KMS-11 (cell line): ENCODE data around the gene PNLDC1.

Experiments used
- H2AFZ ChIP-seq: fragments of 200-600 bp; sonication (generic); 2 replicates; pipeline ENCODE4 v1.6.1; 2016; ENCODE audit warnings: antibody characterized with exemption, mixed run types, low read depth
- H3K27ac ChIP-seq: fragments of 200-600 bp; sonication (generic); 2 replicates; pipeline ENCODE4 v1.6.1; 2016; ENCODE audit warnings: mild to moderate bottlenecking, mixed run types
- H3K27me3 ChIP-seq: fragments of 200-600 bp; sonication (generic); 2 replicates; pipeline ENCODE4 v1.6.1; 2017; ENCODE audit warnings: mild to moderate bottlenecking, low read depth, mixed run types, moderate library complexity; ENCODE audit not compliant: insufficient read depth
- H3K36me3 ChIP-seq: fragments of 200-600 bp; sonication (generic); 2 replicates; pipeline ENCODE4 v1.6.1; 2017; ENCODE audit warnings: mild to moderate bottlenecking, mixed run types; ENCODE audit not compliant: insufficient read depth
- H3K4me1 ChIP-seq: fragments of 200-600 bp; sonication (generic); 2 replicates; pipeline ENCODE4 v1.6.1; 2016; ENCODE audit warnings: mild to moderate bottlenecking, low read depth, mixed run types; ENCODE audit not compliant: poor library complexity, severe bottlenecking
- H3K4me2 ChIP-seq: fragments of 200-600 bp; sonication (generic); 2 replicates; pipeline ENCODE4 v1.7.0; 2016; ENCODE audit warnings: mild to moderate bottlenecking, mixed run types
- H3K4me3 ChIP-seq: fragments of 200-600 bp; sonication (generic); IDR thresholded peaks from 2 replicates; pipeline ENCODE4 v1.6.1; 2017; ENCODE audit warnings: low read depth, low read length, mixed read lengths; ENCODE audit not compliant: insufficient read depth
- H3K79me2 ChIP-seq: fragments of 200-600 bp; sonication (generic); 2 replicates; pipeline ENCODE4 v1.6.1; 2016; ENCODE audit warnings: low read depth, mixed run types; ENCODE audit not compliant: insufficient read depth
- H3K9ac ChIP-seq: fragments of 200-600 bp; sonication (generic); 2 replicates; pipeline ENCODE4 v1.6.1; 2016; ENCODE audit warnings: mild to moderate bottlenecking, mixed run types
- H4K20me1 ChIP-seq: fragments of 200-600 bp; sonication (generic); 2 replicates; pipeline ENCODE4 v1.6.1; 2016; ENCODE audit warnings: mild to moderate bottlenecking, mixed run types; ENCODE audit not compliant: insufficient read depth
- TF ChIP-seq, protein P1 (sequence below): fragments of 200-600 bp; sonication (generic); conservative IDR thresholded peaks from 2 replicates; pipeline ENCODE4 v1.6.1; 2017; ENCODE audit warnings: low read depth, mild to moderate bottlenecking, antibody characterized with exemption, low read length, moderate library complexity, mixed read lengths

PNLDC1 gene, protein sequence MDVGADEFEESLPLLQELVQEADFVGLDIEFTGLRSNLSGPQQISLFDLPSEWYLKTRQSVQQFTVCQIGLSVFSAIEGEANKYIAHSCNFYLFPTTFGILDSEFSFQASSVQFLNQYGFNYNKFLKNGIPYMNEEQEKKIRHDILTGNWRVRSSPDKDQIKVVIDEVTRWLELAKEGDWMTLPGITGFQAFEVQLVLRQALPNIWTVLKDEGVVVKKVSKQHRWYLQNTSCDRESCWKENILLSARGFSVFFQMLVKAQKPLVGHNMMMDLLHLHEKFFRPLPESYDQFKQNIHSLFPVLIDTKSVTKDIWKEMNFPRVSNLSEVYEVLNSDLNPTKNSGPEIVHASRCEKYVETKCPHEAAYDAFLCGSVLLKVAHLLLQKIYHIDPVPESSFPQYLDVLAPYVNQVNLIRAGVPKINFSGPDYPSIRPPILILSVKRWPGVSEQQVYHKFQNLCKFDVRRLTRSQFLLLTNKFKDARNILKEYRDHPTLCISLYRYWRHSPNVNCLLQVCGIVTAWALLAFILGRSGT

DNA sequence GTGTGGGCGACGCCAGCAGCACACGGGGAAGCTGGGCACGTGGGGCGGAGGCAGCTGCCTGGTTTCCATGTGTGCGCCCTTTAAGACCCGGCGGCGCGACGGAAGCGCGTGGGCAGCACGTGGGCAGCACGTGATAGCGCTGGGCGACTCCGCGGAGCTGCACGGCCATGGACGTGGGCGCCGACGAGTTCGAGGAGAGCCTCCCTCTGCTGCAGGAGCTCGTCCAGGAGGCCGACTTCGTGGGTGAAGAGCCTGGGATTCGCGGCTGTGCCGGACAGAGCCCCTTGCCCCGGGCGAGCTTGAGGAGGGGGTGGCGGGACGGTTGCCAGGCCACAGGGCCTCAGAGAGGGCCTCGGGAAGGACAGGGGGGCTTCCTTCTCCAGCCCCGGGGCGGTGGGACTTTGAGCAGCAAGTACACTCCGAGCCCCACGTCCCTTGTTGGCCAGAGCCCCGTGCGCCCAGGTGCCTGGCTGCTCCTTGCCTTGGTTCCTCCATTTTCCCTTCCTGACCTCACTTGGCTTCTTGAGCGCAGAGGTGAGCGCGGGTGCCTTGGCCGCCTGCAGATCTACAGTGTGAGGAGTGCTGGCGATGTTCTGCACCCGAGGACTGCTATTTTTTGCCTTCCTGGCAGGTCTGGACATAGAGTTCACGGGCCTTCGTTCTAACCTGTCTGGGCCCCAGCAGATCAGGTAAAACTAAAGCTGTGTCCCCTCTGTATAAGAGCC is at the start of gene PNLDC1:
Gene PNLDC1, plus strand, starts transcription at position 136 of the 725 bp plus-strand sequence. Its CDS starts 32 bp downstream, at position 168.
- H3K4me2 ChIP-seq = no peak within 1 kb of the TSS
- no peak within 1 kb of the TSS for H3K9ac ChIP-seq
- peaks cover 7% of the 10 kb centered on the region; the same call in 1 of the 2 replicates for H3K36me3 ChIP-seq
- H4K20me1 ChIP-seq = no peaks in the 10 kb centered on the region
- H3K4me3 ChIP-seq = no peak within 1 kb of the TSS
- H3K27ac ChIP-seq = no peak within 1 kb of the TSS
- H3K27me3 ChIP-seq = no peaks in the 10 kb centered on the region
- TF ChIP-seq, protein P1, sequence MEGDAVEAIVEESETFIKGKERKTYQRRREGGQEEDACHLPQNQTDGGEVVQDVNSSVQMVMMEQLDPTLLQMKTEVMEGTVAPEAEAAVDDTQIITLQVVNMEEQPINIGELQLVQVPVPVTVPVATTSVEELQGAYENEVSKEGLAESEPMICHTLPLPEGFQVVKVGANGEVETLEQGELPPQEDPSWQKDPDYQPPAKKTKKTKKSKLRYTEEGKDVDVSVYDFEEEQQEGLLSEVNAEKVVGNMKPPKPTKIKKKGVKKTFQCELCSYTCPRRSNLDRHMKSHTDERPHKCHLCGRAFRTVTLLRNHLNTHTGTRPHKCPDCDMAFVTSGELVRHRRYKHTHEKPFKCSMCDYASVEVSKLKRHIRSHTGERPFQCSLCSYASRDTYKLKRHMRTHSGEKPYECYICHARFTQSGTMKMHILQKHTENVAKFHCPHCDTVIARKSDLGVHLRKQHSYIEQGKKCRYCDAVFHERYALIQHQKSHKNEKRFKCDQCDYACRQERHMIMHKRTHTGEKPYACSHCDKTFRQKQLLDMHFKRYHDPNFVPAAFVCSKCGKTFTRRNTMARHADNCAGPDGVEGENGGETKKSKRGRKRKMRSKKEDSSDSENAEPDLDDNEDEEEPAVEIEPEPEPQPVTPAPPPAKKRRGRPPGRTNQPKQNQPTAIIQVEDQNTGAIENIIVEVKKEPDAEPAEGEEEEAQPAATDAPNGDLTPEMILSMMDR = no peak
- H2AFZ ChIP-seq = no peak within 1 kb of the TSS
- peaks cover 11% of the 10 kb centered on the region; the same call in 1 of the 2 replicates for H3K79me2 ChIP-seq
- no peaks in the 10 kb centered on the region for H3K4me1 ChIP-seq

DNA sequence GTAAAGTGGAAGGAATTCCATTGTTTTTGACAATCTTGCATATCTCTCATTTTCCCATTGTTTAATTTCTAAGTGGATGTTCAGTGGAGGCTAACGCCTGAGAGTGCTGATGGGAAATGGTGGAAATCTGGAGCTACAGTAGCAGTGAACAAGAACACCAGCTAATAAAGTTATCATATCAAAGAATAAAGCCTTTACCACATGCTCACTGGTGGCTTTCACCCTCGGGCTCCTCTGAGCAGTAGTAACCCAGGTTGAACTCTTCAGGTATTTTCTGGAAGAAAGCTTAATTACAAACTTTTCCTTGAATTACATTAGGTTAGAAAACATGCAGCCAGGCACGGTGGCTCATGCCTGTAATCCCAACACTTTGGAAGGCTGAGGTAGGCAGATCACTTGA is 48.6 kb upstream of the PNLDC1 start:
- H3K27me3 ChIP-seq = no peaks in the 10 kb centered on the region
- no peak overlapping the region for H3K4me3 ChIP-seq
- H4K20me1 ChIP-seq = peaks cover 8% of the 10 kb centered on the region; the same call in 1 of the 2 replicates
- no peak overlapping the region for H2AFZ ChIP-seq
- peaks cover 11% of the 10 kb centered on the region for H3K36me3 ChIP-seq
- no peak overlapping the region for H3K9ac ChIP-seq
- H3K27ac ChIP-seq = no peak overlapping the region
- no peak overlapping the region for H3K4me2 ChIP-seq
- TF ChIP-seq, protein P1 = no peak
- peaks cover 3% of the 10 kb centered on the region; the same call in 1 of the 2 replicates for H3K79me2 ChIP-seq
- H3K4me1 ChIP-seq = no peaks in the 10 kb centered on the region

DNA sequence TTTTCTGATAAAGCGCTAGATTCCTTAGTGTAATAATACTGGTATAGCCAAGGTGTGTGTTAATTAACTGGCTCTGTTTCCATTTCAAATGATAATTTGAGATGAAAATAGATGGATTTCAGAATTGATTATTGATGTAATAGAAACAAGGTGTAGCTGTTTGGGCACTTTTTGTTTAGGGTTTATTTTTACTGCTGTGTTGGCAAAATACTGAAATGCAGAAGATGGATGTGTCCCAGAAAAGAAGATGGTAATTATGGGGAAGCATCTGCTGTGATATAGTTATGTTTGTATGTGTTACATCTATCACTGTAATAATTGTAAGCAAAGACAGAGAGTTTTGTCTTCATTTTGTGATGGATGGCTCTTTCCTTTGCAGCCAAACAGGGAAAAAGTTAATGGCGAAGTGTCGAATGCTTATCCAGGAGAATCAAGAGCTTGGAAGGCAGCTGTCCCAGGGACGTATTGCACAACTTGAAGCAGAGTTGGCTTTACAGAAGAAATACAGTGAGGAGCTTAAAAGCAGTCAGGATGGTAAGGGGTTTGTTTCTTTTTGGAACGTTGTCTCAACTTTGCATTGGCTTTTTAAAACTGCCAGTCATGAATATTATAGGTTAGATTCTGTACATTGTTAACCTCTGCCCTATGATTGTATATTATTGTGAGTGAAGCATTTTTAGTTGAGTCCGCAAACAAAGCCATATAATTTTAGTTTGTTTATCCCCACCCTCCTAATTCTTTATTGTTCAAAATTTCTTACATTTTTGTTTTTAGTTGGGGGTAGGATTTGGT is 46.8 kb upstream of the PNLDC1 start:
- H3K4me3 ChIP-seq = no peak overlapping the region
- H3K27me3 ChIP-seq = no peaks in the 10 kb centered on the region
- no peaks in the 10 kb centered on the region for H3K36me3 ChIP-seq
- H3K9ac ChIP-seq = no peak overlapping the region
- H3K4me2 ChIP-seq = no peak overlapping the region
- H2AFZ ChIP-seq = no peak overlapping the region
- H4K20me1 ChIP-seq = 0 out of 2 replicates have a peak, but pooled peaks cover 3% of the 10 kb centered on the region
- H3K27ac ChIP-seq = no peak overlapping the region
- TF ChIP-seq, protein P1 = no peak
- no peaks in the 10 kb centered on the region for H3K79me2 ChIP-seq
- no peaks in the 10 kb centered on the region for H3K4me1 ChIP-seq

DNA sequence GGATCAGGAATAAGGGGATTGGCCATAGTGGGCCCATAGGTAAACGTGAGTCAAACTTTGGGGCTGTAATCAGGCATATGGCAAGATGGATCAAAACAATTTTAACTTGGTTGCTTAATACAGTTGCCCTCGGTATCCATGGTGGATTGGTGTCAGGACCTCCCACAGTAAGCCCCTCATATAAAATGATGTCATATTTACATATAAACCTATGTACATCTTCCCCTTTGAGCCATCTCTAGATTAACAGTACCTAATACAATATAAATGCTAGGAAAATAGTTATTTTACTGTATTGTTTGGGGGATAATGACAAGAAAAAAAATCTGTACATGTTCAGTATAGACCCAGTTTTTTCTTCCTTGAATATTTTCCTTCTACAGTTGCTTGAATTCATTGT is 45.7 kb upstream of the PNLDC1 start:
- H3K27ac ChIP-seq = no peak overlapping the region
- TF ChIP-seq, protein P1 = no peak
- no peaks in the 10 kb centered on the region for H3K4me1 ChIP-seq
- no peaks in the 10 kb centered on the region for H3K79me2 ChIP-seq
- H3K9ac ChIP-seq = no peak overlapping the region
- H2AFZ ChIP-seq = no peak overlapping the region
- no peak overlapping the region for H3K4me3 ChIP-seq
- no peaks in the 10 kb centered on the region for H3K27me3 ChIP-seq
- H4K20me1 ChIP-seq = 0 out of 2 replicates have a peak, but pooled peaks cover 3% of the 10 kb centered on the region
- no peak overlapping the region for H3K4me2 ChIP-seq
- no peaks in the 10 kb centered on the region for H3K36me3 ChIP-seq
